Loucy (cell line): ENCODE data around the gene PRAMEF14.
"Not testable (repeated sequence)": the region's sequence is repeated elsewhere in the genome, so short reads cannot be mapped to it uniquely, and the experiment has no call there.

Source experiments
- H2AFZ ChIP-seq: fragments of 200-600 bp; sonication (generic); 2 replicates; pipeline ENCODE4 v1.6.0; 2016; ENCODE audit warnings: antibody characterized with exemption, mild to moderate bottlenecking, low read length, moderate library complexity
- H3F3A ChIP-seq: fragments of 200-600 bp; 2 replicates; pipeline ENCODE4 v1.6.0; 2016; ENCODE audit warnings: antibody characterized with exemption, low read depth, mild to moderate bottlenecking
- H3K27me3 ChIP-seq: fragments of 200-600 bp; sonication (generic); 2 replicates; pipeline ENCODE4 v1.6.1; 2014; ENCODE audit warnings: low read length, mild to moderate bottlenecking; ENCODE audit not compliant: insufficient read depth, poor library complexity, severe bottlenecking
- H3K36me3 ChIP-seq: fragments of 200-600 bp; sonication (generic); 2 replicates; pipeline ENCODE4 v1.6.1; 2016; ENCODE audit warnings: low read length; ENCODE audit not compliant: insufficient read depth
- H3K4me1 ChIP-seq: fragments of 200-600 bp; sonication (generic); 2 replicates; pipeline ENCODE4 v1.5.1; 2014; ENCODE audit warnings: low read length, mild to moderate bottlenecking; ENCODE audit not compliant: insufficient read depth, poor library complexity, severe bottlenecking
- H3K4me2 ChIP-seq: fragments of 200-600 bp; sonication (generic); 2 replicates; pipeline ENCODE4 v1.6.0; 2014; ENCODE audit warnings: antibody characterized with exemption, low read length, low read depth, mild to moderate bottlenecking; ENCODE audit not compliant: poor library complexity, severe bottlenecking
- H3K4me3 ChIP-seq: fragments of 200-600 bp; sonication (generic); 2 replicates; pipeline ENCODE4 v1.5.1; 2014; ENCODE audit warnings: low read length, mild to moderate bottlenecking, mixed read lengths; ENCODE audit not compliant: poor library complexity, severe bottlenecking
- H3K79me2 ChIP-seq: fragments of 200-600 bp; sonication (generic); 2 replicates; pipeline ENCODE4 v1.6.1; 2014; ENCODE audit warnings: low read length; ENCODE audit not compliant: insufficient read depth
- H3K9ac ChIP-seq: fragments of 200-600 bp; sonication (generic); 2 replicates; pipeline ENCODE4 v1.6.0; 2014; ENCODE audit warnings: mild to moderate bottlenecking, low read depth, low read length, moderate library complexity; ENCODE audit not compliant: poor library complexity, severe bottlenecking
- H3K9me2 ChIP-seq: fragments of 200-600 bp; sonication (generic); replicated peaks from 2 replicates; pipeline ENCODE4 v1.6.1; 2016; ENCODE audit warnings: low read depth, low read length, mixed read lengths
- H3K9me3 ChIP-seq: fragments of 200-600 bp; sonication (generic); 2 replicates; pipeline ENCODE4 v1.6.1; 2014; ENCODE audit warnings: mild to moderate bottlenecking, antibody characterized with exemption, low read length, low read depth; ENCODE audit not compliant: insufficient read depth
- H4K20me1 ChIP-seq: fragments of 200-600 bp; sonication (generic); 2 replicates; pipeline ENCODE4 v1.6.0; 2014; ENCODE audit warnings: antibody characterized with exemption, low read length, mild to moderate bottlenecking; ENCODE audit not compliant: insufficient read depth, poor library complexity, severe bottlenecking

Gene PRAMEF14, protein sequence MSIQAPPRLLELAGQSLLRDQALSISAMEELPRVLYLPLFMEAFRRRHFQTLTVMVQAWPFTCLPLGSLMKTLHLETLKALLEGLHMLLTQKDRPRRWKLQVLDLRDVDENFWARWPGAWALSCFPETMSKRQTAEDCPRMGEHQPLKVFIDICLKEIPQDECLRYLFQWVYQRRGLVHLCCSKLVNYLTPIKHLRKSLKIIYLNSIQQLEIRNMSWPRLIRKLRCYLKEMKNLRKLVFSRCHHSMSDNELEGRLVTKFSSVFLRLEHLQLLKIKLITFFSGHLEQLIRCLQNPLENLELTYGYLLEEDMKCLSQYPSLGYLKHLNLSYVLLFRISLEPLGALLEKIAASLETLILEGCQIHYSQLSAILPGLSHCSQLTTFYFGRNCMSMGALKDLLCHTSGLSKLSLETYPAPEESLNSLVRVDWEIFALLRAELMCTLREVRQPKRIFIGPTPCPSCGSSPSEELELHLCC

DNA sequence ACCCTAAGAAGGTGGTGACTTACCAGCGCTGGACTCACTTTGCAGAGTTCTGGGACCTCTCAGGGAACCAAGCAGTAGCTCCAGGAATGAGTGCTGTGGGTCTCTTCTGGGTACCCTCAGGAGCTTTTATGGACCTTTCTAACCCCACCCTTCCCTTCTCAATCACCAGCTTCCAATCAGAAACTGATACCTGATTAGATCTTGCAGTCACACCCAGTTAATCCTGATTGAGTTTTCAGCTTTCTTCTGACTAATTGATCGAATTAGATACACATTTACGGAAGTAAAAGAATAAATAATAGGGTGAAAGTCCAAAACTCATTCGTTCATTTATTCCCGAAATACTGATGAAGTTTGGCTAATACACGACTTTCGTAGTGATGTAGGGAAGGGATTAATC, at the start of gene PRAMEF14:
PRAMEF14 (minus strand) TSS at position 101 of the 400 bp plus-strand sequence. CDS start 1,820 bp downstream, outside the sequence.
- not testable (repeated sequence) for H3K9me2 ChIP-seq, H3K4me1 ChIP-seq, H3K79me2 ChIP-seq, H3K27me3 ChIP-seq, H3K4me2 ChIP-seq, H3F3A ChIP-seq, H3K36me3 ChIP-seq, H4K20me1 ChIP-seq, H3K4me3 ChIP-seq, H3K9me3 ChIP-seq, H2AFZ ChIP-seq, H3K9ac ChIP-seq

DNA sequence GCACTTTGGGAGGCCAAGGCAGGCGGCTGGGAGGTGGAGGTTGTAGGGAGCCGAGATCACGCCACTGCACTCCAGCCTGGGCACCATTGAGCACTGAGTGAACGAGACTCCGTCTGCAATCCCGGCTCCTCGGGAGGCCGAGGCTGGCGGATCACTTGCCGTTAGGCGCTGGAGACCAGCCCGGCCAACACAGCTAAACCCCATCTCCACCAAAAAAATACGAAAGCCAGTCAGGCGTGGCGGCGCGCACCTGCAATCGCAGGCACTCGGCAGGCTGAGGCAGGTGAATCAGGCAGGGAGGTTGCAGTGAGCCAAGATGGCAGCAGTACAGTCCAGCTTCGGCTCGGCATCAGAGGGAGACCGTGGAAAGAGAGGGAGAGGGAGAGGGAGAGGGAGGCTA, 48.4 kb upstream of the PRAMEF14 start:
- H3K27me3 ChIP-seq, H3K9me2 ChIP-seq, H3K4me2 ChIP-seq, H3K36me3 ChIP-seq, H3K9ac ChIP-seq, H3K79me2 ChIP-seq, H3K4me3 ChIP-seq, H4K20me1 ChIP-seq, H3F3A ChIP-seq, H3K4me1 ChIP-seq, H2AFZ ChIP-seq, H3K9me3 ChIP-seq: not testable (repeated sequence)

DNA sequence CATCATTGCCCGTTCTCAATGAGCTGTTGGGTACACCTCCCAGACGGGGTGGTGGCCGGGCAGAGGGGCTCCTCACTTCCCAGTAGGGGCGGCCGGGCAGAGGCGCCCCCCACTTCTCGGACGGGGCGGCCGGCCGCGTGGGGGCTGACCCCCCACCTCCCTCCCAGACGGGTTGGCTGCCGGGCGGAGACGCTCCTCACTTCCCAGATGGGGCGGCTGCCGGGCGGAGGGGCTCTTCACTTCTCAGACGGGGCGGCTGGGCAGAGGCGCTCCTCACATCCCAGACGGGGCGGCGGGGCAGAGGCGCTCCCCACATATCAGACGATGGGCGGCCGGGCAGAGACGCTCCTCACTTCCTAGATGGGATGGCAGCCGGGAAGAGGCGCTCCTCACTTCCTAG, 47.8 kb upstream of the PRAMEF14 start:
- not testable (repeated sequence) for H3K9ac ChIP-seq, H3K9me3 ChIP-seq, H3K4me3 ChIP-seq, H3K4me1 ChIP-seq, H2AFZ ChIP-seq, H3K9me2 ChIP-seq, H3K4me2 ChIP-seq, H3K36me3 ChIP-seq, H3K79me2 ChIP-seq, H3K27me3 ChIP-seq, H3F3A ChIP-seq, H4K20me1 ChIP-seq

DNA sequence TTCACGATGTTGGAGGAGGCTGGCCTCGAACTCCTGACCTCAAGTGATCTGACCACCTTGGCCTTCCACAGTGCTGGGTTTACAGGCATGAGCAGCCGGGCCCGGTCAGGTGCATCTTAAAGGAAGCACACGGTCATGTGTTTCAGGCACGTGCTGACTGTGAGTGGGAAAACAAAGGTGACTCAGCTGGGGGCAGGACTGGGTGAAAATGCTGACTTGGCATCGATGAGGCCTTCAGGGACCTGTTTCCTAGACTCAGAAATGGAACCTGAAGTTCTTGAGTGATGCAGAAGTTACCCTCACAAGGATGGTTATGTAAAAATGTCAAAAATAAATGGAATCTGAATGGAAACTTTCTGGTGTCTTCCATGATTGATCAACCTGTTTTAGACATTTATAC, 46.1 kb upstream of the PRAMEF14 start:
- H3K4me1 ChIP-seq, H3K9ac ChIP-seq, H3K36me3 ChIP-seq, H3K9me3 ChIP-seq, H3K9me2 ChIP-seq, H3K79me2 ChIP-seq, H3F3A ChIP-seq, H3K27me3 ChIP-seq, H3K4me3 ChIP-seq, H4K20me1 ChIP-seq, H2AFZ ChIP-seq, H3K4me2 ChIP-seq: not testable (repeated sequence)

DNA sequence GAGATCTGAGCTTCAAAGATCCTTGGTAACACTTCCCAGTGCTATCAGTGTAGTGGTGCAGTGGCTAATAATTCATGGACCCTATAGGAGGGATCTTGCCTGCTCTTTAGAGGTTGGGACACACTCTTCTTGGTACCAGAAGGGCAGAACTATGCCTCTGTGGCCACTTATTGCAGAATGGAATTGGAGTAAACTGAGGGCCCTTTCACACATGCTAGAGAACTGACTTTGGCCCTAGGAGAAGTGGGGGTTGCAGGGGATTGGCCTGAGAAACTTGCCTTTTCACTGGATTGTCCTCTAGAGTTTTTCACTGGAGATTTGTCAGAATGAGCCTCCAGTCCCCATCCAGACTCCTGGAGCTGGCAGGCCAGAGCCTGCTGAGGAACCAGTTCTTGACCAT, 42.4 kb upstream of the PRAMEF14 start, which contains the start of gene PRAMEF17:
PRAMEF17 (plus strand) TSS at position 301 of the 400 bp plus-strand sequence; CDS start at position 327, 26 bp downstream.
- H3K36me3 ChIP-seq, H3K4me2 ChIP-seq, H3K27me3 ChIP-seq, H3K4me3 ChIP-seq, H3K9me3 ChIP-seq, H3K9me2 ChIP-seq, H3K79me2 ChIP-seq, H3K9ac ChIP-seq, H3F3A ChIP-seq, H4K20me1 ChIP-seq, H3K4me1 ChIP-seq, H2AFZ ChIP-seq: not testable (repeated sequence)

DNA sequence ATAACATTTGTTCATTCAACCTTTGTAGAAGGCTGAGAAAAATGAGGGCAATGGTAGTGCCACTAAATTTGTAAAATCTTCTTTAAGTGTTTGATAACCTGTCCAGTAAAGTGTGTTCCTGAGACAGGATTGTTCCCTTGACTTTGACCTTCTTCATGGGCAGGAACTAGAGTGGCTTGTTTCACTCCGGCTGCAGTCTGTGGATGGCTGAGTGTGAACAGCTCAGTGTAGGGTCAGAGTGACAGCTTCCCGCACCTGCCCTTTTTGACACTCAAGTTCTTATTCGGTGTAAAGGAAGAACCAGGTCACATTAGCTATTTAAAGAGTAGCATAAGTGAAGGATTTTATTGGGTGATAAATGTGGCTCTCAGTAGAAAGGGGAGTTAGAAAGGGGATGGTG, 33.4 kb upstream of the PRAMEF14 start:
- not testable (repeated sequence) for H3K9ac ChIP-seq, H3F3A ChIP-seq, H3K9me3 ChIP-seq, H3K79me2 ChIP-seq, H3K9me2 ChIP-seq, H3K4me2 ChIP-seq, H3K4me1 ChIP-seq, H3K27me3 ChIP-seq, H3K36me3 ChIP-seq, H2AFZ ChIP-seq, H3K4me3 ChIP-seq, H4K20me1 ChIP-seq

DNA sequence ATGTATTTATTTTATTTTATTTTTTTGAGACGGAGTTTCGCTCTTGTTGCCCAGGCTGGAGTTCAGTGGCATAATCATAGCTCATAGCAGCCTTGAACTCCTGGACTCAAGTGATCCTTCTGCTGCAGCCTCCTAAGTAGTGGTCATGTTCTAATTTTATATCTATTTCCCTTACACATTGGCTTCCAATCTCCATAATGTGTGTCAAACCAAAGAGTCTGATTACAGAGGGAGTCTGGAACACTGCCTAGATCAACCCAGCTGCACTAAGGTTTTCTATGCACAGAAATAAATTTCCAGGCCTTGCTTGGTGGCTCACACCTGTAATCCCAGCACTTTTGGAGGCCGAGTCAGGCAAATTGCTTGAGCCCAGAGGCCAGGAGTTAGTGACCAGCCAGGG, 32.0 kb upstream of the PRAMEF14 start:
- H3K4me2 ChIP-seq, H3K36me3 ChIP-seq, H3K9ac ChIP-seq, H2AFZ ChIP-seq, H3K9me3 ChIP-seq, H3F3A ChIP-seq, H4K20me1 ChIP-seq, H3K4me1 ChIP-seq, H3K9me2 ChIP-seq, H3K79me2 ChIP-seq, H3K27me3 ChIP-seq, H3K4me3 ChIP-seq: not testable (repeated sequence)
